ENCODE data around the gene LARP1.
"Not testable (repeated sequence)": the region's sequence is repeated elsewhere in the genome, so short reads cannot be mapped to it uniquely, and the experiment has no call there.

The LARP1 gene

DNA sequence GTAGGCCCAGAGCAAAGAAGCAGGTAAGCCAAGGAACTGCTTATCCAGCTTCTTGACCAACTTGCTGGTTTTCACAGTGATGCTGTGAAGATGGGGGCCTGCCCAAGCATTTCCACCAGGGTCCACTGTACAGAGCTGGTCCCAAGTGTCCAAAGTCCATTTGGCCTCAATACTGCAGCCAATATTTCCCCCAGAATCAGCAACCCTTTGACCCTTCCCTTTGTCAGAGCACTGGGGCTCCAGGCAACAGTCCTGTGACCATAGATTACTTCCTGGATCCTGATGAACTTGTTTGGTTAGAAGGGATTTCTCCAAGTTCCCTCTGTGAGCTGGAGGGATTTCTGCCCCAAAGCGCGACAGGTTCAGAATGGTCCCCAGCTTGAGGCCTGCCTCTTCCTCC lies 68.9 kb downstream of the LARP1 start:
- no peak for DNase-seq (ENCODE audit: low read depth in 2 of 2)

DNA sequence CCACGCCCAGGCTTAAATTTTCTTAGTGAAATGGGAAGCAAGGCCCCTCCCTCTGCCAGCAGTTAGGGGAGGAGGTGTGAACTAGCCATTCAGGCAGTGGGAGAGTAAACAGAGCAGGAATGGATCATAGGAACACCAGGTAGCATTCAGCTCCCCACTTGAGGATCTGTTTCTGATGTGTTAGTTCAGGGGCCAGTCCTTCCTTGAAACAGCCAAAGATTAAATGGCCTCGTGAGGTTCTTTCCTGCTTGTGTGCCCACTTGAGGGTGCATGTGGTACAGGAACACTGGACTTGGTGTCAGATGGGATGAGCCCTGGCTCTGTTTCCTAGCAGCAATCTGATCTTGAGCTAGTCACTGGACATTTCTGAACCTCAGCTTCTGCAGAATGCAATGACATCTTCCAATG lies 74.0 kb downstream of the LARP1 start:
- no peak for DNase-seq (ENCODE audit: low read depth in 2 of 2)

DNA sequence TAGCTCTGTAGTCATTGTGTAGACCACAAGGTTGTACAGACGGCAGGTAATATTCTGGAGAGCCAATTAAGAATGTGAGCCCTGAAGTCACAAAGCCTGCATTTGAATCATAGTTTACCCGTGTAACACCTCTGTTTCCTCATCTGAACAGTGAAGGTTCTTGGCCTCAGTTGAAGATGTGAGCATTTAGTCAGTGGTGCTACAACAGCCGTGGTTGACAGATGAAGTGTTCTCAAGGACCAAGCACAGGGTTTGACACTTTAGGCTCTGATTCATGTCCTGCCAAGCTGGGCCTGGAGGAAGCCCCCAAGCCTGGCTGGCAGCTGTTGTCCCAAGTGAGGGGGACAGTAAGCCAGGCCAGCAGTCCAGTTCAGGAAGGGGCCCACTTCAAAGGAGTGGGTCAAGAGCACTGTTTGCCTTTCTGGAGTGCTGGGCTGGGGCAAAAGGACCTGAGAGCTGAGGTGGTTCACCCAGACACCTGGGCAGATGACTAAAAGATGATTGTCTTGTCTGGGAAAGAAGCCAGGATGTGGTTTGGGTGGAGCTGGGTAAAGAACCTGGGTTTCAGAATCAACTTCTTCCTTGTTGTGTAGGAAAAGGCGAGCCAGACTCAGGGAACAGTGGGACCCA lies 74.5 kb downstream of the LARP1 start:
- DNase-seq (ENCODE audit: low read depth in 2 of 2): peak; percentile 9 to 16

DNA sequence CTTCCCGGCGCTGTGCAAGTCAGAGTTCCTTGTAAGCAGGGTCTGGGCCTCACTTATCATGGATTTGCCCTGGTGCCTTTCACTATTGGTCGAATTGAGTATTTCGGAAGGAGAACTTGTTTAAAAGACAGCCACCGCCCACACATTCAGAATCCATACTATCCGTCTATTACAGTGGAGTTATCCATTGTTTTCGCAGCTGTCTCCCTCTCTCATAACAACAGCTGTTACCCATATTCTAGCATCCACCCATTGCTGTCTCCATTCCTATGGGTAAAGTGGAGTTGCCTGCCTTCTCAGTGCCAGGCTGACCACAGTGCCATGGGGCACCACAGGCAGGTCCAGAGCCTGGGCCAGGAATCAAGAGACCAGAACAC lies 75.0 kb downstream of the LARP1 start:
- DNase-seq (ENCODE audit: low read depth in 2 of 2): no peak

DNA sequence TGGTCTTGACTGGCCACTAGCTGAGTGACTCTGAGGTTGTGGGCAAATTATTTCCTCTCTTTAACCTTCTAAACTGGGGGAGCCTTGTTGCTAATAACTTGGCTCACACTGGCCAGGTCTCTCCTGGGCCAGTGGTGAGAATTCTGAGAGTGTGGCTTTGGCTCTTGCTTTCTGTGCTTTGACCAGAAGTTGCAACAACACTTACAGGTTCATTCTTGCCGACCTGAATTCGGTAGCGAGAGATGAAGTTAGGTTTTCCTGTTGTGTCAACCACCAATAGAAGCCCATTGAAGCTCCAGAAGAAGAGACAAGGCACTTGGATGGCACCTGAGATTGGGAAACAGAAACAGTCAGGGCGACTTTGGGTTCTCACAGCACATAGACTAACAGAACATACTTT lies 75.4 kb downstream of the LARP1 start:
- no peak for DNase-seq (ENCODE audit: low read depth in 2 of 2)

DNA sequence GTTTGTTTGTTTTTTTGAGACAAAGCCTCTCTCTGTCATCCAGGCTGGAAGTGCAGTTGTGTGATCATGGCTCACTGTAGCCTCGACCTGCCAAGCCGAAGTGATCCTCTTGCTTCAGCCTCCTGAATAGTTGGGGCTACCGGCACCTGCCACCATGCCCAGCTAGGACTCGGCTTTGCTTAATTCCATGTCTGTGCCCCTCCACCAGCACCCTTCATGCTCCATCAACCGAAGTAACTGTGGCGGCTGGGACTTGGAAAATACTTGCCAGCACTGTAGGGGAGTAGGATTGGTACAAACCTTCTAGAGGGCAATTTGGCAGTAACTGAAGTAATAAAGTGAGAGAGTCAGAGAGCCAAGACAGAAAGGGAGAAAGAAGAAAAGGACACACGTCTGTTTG lies 76.3 kb downstream of the LARP1 start:
- DNase-seq (ENCODE audit: low read depth in 2 of 2): no peak

DNA sequence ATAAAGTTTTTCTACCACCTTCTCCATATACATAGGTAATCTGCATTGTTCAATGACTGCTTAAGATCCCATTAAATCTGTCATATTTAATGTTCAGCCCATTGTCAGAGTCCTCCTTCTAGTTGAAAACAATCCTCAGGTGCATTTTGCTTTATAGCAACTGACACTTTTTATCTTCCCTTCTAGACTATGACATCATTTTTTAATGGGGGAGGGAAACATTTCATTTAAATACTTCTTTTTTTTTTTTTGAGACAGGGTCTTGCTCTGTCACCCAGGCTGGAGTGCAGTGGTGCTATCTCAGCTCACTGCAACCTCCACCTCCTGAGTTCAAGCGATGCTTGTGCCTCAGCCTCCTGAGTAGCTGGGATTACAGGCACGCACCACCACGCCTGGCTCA lies 77.6 kb downstream of the LARP1 start:
- DNase-seq (ENCODE audit: low read depth in 2 of 2): not testable (repeated sequence)

DNA sequence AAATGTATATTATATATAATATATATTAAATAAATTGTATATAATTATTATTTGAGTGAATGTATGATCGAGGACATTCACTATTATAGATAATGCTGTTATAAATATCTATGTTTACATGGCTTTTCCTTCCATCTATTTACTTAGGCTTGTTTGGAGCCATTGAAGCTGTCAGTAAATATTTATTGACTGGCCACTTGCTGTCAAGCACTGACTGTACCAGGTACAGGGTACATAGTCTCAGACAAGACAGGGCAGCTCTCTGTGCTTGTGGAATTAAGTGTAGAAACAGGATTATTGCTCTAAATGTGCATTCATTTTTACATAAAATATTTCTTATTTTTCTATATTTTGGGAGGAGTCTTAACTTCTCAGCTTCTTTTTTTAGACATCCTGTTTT lies 78.9 kb downstream of the LARP1 start:
- DNase-seq (ENCODE audit: low read depth in 2 of 2): no peak

DNA sequence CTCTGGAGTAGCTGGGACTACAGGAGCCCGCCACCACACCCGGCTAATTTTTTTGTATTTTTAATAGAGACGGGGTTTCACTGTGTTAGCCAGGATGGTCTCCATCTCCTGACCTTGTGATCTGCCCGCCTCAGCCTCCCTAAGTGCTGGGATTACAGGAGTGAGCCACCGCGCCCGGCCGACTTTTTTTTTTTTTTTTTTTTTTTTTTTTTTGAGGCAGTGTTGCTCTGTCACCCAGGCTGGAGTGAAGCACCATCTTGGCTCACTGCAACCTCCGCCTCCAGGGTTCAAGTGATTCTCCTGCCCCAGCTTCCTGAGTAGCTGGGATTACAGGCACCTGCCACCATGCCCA lies 80.5 kb downstream of the LARP1 start:
- DNase-seq (ENCODE audit: low read depth in 2 of 2): not testable (repeated sequence)

DNA sequence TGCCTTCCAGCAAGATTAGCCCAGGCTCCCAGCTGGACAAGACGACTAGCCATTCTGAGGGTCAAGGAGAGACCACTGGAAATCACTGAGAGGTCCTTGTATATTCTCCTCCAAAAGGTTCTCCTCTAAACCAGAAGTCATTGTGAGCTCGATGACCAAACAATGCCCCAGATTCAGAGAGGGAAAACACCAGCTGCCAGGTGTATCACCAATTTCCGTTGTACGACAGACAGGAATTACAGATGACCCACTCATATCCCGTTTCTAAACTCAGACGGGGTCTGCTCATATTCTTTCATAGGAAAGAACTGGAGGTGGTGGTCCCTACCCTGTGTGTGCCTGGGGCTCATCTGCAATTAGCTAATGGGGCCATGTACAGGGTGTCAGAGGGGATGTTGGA lies 81.0 kb downstream of the LARP1 start:
- DNase-seq (ENCODE audit: low read depth in 2 of 2): no peak

DNA sequence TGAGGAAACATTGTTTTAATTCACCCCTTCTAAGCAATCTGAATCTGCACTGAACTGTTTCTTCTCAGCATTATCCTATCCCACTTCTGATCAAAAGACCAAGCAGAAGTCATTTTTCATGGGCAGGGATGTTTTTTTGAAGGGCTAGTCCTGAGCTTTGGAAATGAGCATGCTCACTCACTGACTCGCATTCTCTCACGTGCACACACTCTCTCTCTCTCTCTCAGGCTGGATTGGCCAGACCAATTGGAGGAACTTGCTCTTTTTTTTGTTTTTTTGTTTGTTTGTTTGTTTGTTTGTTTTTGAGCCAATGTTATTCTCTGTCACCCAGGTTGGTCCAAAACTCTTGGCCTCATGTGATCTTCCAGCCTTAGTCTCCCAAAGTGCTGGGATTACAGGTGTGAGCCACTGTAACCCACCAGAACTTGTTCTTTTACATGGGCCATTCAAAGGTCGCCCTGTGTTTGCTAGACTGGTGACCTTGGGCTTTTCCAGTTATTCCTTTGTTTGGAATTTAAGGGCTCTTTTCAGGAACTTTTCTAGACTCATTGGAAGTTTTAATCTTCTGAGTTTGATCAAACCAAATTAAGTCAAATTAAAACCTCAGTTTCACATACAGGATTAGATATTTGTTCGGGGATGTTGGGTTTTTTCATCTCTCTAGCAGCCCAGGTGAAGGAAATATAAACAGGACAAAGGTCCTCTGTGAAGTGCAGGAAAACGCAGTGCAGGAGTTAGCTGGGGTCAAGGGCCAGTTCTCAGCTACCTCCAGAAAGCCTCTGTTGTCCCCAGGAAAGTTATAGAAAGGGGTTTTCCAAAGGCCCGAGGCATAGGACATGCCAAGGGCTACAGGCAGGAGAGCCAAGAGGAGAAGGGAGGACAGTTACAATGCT lies 82.1 kb downstream of the LARP1 start:
- DNase-seq (ENCODE audit: low read depth in 2 of 2): no peak

DNA sequence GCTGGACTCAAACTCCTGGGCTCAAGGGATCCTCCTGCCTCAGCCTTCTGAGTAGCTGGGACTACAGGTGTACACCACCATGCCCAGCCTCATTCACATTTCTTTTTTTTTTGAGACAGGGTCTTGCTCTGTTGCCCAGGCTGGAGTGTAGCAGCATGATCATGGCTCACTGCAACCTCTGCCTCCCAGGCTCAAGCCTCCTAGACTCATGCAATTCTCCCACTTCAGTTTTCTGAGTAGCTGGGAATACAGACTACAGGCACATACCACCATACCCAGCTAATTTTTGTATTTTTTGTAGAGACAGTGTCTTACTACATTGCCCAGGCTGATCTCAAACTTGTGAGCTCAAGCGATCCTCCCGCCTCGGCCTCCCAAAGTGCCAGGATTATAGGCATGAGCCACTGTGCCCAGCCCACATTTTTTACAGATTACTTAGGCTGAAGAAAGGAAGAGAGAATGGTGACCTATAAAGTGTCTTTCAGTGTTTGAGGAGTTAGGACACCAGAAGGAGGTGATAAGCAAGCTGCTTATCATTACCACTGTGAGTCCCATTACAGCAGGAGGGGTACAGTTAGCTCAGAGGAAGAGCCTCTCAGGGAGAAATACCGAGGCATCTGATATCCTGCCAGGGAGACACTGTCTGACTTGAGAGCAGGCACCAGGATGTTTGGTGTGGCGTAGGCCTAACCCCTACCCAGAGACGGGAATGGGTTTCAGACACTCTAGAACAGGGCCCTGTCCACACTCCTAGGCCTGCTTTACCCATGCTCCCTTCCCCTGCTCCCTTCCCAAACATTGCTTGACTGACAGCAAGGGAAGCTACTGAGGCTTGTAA lies 85.5 kb downstream of the LARP1 start:
- no peak for DNase-seq (ENCODE audit: low read depth in 2 of 2)

DNA sequence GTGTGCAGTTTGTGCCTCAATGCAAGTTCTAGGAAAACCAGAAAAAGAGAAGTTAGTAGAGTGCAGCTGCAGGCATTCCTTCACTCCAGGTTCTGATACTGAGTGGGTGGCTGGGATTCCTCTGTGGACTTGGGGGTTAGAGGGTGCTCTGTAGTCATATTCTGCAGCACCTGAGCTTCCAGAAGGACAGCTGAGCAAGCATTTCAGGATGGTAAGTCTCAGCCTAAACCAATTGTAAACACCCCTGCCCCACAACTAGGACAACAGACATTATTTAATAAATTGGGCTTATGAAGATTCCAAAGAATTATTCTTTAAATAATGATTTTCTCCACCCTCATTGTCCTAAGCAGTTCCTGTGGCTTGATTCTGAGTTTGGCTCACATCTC lies 86.1 kb downstream of the LARP1 start:
- DNase-seq (ENCODE audit: low read depth in 2 of 2): no peak

DNA sequence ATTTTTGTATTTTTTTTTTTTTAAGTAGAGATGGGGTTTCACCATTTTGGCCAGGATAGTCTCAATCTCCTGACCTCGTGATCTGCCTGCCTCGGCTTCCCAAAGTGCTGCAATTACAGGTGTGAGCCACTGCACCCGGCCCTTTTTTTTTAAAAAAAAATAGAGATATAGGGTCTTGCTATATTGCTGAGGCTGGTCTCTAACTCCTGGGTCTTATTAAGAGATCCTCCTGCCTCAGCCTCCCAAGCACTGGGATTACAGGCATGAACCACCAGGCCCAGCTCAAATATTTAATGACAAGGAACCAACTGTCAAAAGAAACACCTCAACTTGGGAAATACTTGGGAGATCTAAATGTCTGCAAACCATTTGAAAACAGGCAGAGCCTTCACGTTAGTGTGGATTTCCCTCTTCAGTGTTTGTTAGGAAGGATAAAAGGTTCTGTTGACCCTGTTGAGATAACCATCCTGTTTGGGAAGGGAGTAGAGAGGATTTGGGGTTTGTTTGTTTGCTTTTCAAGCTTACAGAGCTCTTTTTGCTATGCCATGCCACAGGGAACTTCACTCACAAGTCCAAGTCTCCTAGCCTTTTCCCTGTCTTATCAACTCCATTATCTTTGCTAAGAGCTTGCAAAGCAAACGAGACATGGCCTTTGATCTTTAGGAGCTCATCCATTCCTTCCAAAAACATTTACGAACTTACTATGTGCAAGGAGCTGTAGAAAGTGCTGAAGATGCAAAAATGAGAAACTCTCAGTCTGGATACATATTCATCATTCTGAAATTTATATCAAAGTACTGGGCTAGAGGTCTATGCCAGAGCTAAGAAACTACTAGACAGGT lies 87.7 kb downstream of the LARP1 start:
- DNase-seq (ENCODE audit: low read depth in 2 of 2): no peak

DNA sequence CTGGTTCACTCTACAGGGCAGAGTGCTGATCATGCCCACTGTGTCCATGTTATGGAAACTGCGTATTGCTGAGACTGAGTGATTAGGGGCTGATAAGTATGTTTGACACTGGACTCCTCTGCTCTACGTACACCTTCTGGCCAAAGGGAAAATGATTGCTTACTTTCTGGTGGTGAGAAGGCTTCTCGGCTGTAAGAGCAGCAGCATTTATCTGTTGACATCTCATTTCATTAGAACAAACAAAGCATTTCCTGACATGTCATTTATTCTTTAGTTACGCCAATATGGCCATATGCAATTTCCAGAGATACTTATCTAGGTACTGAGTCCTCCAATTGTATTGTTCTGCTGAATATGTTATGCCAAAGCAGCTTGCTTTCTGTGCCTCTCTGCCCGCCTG lies 89.6 kb downstream of the LARP1 start:
- DNase-seq (ENCODE audit: low read depth in 2 of 2): no peak

DNA sequence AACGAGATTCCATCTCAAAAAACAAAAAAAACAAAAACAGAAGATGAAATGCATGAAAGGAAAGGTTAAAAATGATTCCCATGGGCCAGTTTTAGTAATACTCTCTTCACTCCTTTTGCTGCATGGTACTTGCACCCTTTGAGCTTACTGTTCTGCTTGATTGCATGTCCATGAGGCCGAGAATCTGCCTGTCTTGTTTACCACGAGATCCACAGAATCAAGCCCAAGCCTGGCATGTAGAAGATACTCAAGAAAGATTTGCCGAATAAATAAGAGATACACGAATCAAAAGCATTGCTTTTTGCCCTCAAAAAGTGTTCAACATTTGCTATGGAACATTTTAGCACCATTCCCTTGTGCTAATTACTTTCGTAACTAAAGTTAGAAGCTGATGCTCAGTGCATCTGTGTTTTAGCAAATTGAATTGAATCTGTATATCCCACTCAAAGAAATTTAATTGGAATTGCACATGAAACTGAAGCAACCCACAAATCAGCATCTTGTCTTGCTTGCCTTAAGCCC lies 94.1 kb downstream of the LARP1 start:
- DNase-seq (ENCODE audit: low read depth in 2 of 2): no peak

DNA sequence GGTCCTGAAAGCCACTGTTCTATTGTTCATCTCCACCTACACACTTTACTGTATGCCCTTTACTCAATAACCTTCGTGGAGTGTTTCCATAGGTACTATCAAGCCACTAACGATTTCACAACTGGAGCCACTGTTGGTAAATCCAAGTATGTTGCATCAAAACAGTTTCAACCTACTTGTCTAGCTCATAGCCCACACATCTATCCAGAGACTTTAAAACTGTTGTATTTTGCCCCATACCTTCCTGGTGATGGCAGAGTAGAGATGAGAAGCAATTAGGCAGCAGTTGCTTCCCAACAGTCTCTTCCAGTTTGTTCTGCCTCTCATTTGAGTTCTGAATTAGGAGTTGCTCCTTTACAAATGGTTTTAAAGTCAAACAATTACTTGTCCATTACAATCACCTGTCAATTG lies 94.6 kb downstream of the LARP1 start:
- DNase-seq (ENCODE audit: low read depth in 2 of 2): no peak

DNA sequence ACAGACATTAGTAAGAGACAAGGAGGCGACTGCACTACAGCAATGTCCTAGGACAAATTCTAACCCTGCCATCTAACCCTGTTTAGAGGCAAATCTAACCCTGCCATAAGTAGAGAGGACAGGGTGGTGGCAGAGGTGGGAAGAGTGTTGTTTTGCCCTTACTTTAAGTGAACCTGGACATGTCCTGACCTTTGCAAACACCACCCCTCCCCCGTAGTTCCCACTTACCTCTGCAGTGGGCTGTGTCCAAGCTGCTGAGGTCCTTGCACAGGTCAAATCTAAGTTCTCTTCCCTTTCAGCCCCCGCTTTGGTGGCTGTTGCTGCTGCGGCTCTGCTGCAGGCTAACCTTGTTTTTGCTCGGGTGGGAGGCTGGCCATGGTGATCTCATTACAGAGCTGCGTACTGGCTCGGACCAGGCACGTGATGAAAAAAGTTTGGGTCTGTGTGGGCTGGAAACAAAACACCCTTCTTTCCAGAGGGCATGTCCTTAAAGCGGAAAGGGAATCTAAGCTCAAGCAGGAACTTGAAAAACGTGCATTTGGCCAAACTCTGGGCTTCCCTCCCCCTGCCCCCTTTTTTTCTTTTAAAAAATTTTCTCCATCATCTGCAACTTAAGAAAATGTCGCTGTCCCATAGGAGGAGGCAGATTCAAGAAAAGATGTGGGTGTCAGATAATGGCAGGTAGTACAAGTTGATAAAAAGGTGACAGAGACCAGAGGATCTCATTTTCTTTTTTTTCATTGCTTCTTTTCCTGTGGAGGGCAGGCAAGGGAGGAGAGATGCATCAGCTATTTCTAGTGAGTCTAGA lies 95.3 kb downstream of the LARP1 start, which contains the start of gene FAXDC2:
FAXDC2 (minus strand) TSS at position 349 of the 808 bp plus-strand sequence. CDS start 12,425 bp downstream, outside the sequence.
- no peak for DNase-seq (ENCODE audit: low read depth in 2 of 2)

DNA sequence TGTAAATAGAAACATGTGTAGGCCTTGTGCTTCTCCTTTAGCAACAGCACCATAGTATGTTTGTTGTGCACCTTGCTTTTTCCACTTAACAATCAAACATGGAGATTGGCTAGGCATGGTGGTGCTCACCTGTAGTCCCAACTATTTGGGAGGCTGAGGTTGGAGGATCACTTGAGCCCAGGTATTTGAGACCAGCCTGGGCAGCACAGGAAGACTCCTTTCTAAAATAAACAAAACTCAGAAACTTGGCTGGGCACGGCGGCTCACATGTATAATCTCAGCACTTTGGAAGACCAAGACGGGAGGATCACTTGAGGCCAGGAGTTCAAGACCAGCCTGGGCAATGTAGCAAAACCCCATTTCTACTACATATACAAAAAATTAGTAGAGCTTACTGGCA lies 96.2 kb downstream of the LARP1 start:
- DNase-seq (ENCODE audit: low read depth in 2 of 2): no peak

DNA sequence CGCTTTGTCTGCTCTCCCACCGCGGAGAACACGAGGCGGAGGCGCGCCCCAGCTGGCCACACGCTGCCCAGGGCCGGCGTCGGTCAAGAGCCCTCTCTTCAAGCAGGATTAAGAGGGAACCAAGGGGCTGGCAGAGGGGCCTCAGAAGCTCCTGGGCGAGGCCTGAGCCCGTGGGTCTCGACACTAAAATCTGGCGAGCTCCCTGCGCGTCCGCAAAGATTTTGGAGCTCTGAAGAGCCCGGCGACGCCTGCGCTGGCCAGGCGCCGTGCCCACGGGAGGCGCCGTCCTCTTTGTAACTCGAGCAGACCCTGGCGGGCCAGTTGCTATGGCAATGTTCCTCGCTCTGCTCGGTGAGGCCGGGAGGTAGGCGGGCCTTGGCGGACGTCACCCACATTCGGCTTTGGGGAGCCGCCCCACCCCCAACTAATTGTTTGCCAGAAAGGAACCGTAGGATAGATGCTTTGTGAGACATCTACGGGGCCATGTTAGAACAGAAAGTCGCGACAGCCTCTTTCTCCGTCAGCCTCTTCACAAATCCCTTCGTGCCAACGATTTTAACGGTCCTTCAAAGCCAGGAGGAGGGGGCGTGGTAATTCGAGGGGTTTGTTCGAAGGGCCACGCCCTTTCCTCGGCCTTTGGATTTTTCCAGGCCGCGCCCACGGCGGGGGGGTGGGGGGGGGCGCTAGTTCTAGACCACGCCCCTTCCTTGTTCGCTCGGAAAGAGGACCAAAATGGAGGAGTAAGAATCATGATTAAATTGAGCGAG lies 102.5 kb downstream of the LARP1 start:
- peak; percentile 73 to 78 for DNase-seq (ENCODE audit: low read depth in 2 of 2)

Measured in stimulated activated CD4-positive, alpha-beta T cell treated with anti-CD3 and anti-CD28 coated beads, Interleukin-15, amount 100 ng/mL, for 48 hours (primary cell).